Measurements from ENCODE around the gene ZNF140. TPM values are rescaled to one million over a fixed set of nuclear protein-coding genes. Genes with fewer than 3 reads are reported as not detected.

The ZNF140 gene
- total RNA-seq, 1 experiment from 2014 or later: 15.5 TPM

- CTCF ChIA-PET: interaction anchor here (0.7 kb wide), 1 partner anchor 109 kb away, joined by 3 read pairs; no protein-coding TSS in a partner anchor
- H3K27ac Mint-ChIP-seq (ENCODE audit: low read depth, unreplicated experiment): no peak overlapping the region
Observed at GRCh38 chr12:133156125-133156690, 75.5 kb downstream of the ZNF140 start.

More at GRCh38 chr12:133156125-133156690, 75.5 kb downstream of the ZNF140 start:
- H3K9me3 Mint-ChIP-seq (ENCODE audit: unreplicated experiment): peaks cover 46% of the 10 kb centered on the region
- BruUV-seq (replicated peaks): no TSS peak
- peaks cover 64% of the 10 kb centered on the region for H3K36me3 Mint-ChIP-seq (ENCODE audit: insufficient read depth, unreplicated experiment)
- no peak for DNase-seq (ENCODE audit: unreplicated experiment)
- no peak overlapping the region for H3K4me3 Mint-ChIP-seq (ENCODE audit: unreplicated experiment)
- H3K4me1 Mint-ChIP-seq (ENCODE audit: insufficient read depth, unreplicated experiment): no peaks in the 10 kb centered on the region
- no peaks in the 10 kb centered on the region for H3K27me3 Mint-ChIP-seq (ENCODE audit: insufficient read depth, unreplicated experiment)
- TF ChIP-seq, protein P1, sequence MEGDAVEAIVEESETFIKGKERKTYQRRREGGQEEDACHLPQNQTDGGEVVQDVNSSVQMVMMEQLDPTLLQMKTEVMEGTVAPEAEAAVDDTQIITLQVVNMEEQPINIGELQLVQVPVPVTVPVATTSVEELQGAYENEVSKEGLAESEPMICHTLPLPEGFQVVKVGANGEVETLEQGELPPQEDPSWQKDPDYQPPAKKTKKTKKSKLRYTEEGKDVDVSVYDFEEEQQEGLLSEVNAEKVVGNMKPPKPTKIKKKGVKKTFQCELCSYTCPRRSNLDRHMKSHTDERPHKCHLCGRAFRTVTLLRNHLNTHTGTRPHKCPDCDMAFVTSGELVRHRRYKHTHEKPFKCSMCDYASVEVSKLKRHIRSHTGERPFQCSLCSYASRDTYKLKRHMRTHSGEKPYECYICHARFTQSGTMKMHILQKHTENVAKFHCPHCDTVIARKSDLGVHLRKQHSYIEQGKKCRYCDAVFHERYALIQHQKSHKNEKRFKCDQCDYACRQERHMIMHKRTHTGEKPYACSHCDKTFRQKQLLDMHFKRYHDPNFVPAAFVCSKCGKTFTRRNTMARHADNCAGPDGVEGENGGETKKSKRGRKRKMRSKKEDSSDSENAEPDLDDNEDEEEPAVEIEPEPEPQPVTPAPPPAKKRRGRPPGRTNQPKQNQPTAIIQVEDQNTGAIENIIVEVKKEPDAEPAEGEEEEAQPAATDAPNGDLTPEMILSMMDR (IDR thresholded peaks at IDR 0.05; ENCODE audit: unreplicated experiment): no peak
- intact Hi-C loops (cut with micrococcal nuclease): no loop called here
- POLR2A ChIA-PET: no interaction called here

Other genes starting within 250 kb of the ZNF140 start
- gene CHFR, start 193.3 kb upstream of the ZNF140 start, total RNA-seq (2022): 41.0 and 42.4 TPM in 2 replicates
- 12.0 and 13.6 TPM in 2 replicates for gene ZNF605, start 124.6 kb upstream of the ZNF140 start, total RNA-seq (2022)
- gene ZNF26, start 94.6 kb upstream of the ZNF140 start, total RNA-seq (2022): 18.5 and 18.7 TPM in 2 replicates
- gene ZNF84, start 43.4 kb upstream of the ZNF140 start, total RNA-seq (2022): 24.4 and 30.3 TPM in 2 replicates
- 1.6 and 1.9 TPM in 2 replicates for gene ZNF891, start 49.4 kb downstream of the ZNF140 start, total RNA-seq (2022)
- gene ZNF10, start 49.7 kb downstream of the ZNF140 start, total RNA-seq (2022): 6.6 and 7.2 TPM in 2 replicates
- 23.4 and 26.6 TPM in 2 replicates for gene ZNF268, start 100.6 kb downstream of the ZNF140 start, total RNA-seq (2022)
- not detected in 2 replicates for gene ANHX, start 155.0 kb downstream of the ZNF140 start, total RNA-seq (2022)